Colon (tissue), 2 donors: ENCODE results near the gene TTC39A.

ENCODE experiments used
- FAIRE-seq: peaks from 2 replicates; lab custom pipeline; 2012; peaks lifted over from hg19 to GRCh38; lab: Jason Lieb, UNC
- donor health status: control.
- donor health status: control.

The TTC39A gene

GRCh38 chr1:51330331-51331201 is at the start of gene TTC39A:
Gene TTC39A (minus strand): TSS chr1:51330562. CDS start chr1:51330477, 85 bp downstream.
- no peak for FAIRE-seq

DNA sequence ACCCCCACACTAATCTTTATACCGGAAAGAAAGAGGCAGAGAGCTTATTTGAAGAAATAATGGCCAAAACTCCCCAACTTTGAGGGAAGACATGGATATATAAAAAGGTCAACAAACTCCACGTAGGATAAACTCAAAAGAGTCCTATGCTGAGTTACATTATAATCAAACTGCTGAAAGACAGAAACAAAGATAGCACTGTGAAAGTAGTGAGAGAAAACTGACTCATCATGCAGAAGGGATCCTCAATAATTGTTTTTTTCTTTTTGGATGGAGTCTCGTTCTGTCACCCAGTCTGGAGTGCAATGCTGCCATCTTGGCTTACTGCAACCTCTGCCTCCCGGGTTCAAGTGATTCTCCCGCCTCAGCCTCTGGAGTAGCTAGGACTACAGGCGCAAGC is 48.5 kb upstream of the TTC39A start:
- FAIRE-seq = no peak

DNA sequence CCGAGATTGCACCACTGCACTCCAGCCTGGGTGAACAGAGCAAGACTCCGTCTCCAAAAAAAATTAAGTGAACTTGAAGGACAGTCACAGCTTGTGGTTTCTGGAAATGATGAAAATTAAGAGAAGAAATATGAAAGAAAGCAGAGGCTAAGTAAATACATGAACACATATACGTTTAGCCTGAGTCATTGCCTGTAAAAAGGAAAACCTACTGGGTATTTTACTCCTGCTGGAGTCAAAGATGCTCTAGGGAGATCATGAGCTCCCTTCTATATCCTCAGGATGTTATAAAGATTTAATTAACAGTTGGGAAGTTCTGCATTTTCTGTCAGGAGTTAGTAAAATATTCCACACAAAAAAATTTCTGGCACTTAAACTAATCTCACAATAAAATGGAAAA is 43.5 kb upstream of the TTC39A start:
- FAIRE-seq = no peak

- no peak for FAIRE-seq
Observed at GRCh38 chr1:51372561-51372960, 42.2 kb upstream of the TTC39A start.

- FAIRE-seq = no peak
Observed at GRCh38 chr1:51369171-51369570, 38.8 kb upstream of the TTC39A start.

- no peak for FAIRE-seq
Observed at GRCh38 chr1:51365774-51366173, 35.4 kb upstream of the TTC39A start.

- FAIRE-seq = no peak
Observed at GRCh38 chr1:51359879-51360278, 29.5 kb upstream of the TTC39A start.

DNA sequence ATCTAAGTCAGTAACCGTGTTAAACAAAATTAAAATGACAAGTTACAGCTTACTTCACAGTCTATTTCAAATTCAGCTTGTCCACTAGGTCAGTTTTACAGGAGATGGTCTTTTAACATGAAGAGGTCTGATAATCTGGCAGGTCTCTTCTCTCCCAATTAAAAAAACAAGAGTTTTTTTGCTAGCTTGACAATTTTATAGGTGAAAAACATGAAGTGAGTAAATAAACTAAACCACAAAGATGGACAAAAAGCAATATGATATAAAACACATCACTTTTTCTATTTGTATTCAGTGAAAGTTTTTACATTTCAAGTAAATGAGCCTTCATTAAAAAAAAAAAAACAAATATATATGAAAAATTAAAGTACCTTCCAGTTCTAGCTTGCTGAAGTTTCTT is 25.0 kb upstream of the TTC39A start:
- no peak for FAIRE-seq

- no peak for FAIRE-seq
Observed at GRCh38 chr1:51354416-51354815, 24.1 kb upstream of the TTC39A start.

GRCh38 chr1:51351907-51352306 is 21.5 kb upstream of the TTC39A start:
- FAIRE-seq = no peak

DNA sequence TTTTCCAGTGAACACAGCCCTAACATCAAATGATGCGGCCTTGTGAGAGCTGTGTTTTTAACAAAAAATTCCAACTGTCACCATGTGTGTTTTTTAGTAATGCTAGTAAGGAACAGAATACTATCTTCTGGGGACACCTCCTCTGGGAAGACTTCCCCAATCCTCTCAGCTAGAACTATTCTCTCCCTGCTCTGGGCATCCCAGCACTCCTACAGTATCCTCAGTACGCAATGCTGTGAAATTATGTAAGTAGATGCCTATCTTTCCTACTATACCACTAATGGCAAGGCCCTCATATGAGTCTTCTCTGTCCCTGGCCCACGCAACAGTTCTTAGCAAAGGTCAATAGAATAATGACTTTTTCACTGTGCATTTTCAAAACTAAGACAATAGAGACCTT is 19.5 kb upstream of the TTC39A start:
- no peak for FAIRE-seq

GRCh38 chr1:51348147-51348527 is 17.8 kb upstream of the TTC39A start:
- FAIRE-seq = no peak

DNA sequence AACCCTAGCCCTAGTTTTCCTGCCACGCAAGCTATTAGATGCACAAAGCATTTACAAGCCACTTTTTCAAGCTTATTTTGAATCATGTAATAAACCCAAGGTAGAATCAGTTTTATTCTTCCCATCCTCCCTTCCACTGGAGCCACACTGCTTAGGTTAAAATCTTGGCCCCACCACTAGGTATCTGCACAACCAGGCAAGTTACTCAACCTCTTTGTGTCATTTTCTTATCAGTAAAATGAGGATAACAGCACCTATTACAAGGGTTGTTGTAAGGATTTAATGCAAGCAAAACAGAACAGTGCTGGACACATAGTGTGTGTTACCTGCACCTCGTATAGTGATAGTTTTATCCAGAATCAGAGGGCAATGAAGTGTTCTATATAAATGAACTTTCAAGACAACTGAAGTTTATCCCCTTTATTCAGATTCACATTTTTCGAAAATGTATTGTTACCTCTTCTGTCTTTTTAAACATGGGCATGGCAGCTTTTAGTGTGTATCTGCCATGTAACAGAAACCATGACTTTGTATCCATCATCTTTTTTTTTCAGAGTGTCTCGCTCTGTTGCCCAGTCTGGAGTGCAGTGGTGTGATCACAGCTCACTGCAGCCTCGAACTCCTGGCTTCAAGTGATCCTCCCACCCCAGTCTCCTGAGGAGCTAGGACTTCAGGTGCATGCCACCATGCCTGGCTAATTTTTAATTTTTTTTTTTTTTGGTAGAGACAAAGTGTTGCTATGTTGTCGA is 17.2 kb upstream of the TTC39A start:
- no peak for FAIRE-seq

DNA sequence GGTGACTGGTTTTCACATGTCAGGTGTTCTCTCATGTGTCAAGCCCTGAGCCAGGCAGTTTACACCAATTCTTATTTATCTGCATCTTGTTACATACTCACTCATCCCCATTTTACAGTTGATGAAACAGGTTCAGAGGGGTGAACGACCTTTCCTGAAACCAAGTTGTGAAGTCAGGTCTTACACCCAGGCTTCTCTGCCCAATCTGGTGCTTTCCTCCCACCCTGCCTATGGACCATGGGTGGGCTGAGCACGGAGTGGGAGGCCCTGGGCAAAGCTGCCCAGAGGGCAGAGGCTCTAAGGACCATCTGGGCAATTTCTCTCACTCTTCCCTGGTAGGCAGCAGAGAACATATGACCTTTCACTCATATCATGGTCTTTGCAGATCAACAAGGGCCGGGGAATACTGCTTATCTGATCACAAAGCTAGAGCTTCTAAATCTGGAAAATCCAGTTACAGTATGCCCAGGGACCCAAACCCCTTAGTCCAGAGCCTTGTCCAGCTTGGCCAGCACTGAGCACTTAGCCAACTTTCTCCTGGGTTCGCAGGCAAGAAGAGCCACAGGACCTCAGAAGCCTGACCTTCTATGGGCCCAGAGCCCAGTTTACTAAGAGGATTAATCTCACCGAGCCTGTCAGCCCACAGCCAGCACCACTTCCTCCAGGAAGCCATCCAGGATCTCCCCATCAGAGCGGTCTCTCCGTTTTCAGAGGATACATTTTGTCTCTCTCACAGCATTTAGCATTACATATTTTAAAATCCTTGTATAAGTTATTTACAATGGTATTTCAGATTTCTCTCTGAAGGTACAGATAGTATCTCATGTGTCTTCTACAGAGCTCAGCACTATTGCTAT is 16.0 kb upstream of the TTC39A start:
- no peak for FAIRE-seq

GRCh38 chr1:51345300-51345687 is 14.9 kb upstream of the TTC39A start:
- no peak for FAIRE-seq

- FAIRE-seq = no peak
Observed at GRCh38 chr1:51344602-51345299, 14.4 kb upstream of the TTC39A start.

DNA sequence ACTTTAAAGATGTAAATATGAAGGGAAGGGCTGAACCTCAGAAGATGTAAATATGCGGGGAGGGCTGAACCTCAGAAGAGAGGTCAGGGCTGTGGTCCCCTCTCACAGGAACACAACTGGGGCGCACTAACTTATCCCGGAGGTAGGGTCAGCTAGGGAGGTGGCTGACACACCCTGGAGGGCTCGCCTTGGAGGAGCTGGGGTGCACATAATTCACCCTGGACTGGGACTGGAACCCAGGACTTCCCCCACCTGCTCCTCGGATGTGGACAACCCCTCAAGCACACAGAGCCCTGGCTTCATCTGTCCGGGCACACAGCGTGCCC is 13.9 kb upstream of the TTC39A start:
- no peak for FAIRE-seq

DNA sequence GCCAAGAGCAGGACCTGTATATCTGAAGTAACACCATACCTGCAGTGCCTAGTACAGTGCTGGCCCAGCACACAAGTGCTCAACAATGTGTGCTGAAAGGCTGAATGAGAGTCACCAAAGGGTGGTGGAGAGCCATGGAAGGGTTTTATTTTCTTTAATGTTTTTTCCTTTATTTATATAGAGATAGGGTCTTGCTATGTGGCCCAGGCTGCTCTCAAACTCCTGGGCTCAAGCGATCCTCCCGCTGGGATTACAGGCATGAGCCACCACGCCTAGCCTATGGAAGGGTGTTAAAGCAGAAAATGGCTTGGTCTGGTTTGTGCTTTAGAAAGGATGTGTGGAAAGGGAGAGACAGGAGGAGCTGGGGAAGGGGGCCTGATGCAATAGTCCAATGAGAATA is 13.3 kb upstream of the TTC39A start:
- FAIRE-seq = no peak

GRCh38 chr1:51342591-51343206 is 12.3 kb upstream of the TTC39A start:
- no peak for FAIRE-seq

- no peak for FAIRE-seq
Observed at GRCh38 chr1:51341876-51342496, 11.6 kb upstream of the TTC39A start.

- FAIRE-seq = no peak
Observed at GRCh38 chr1:51340380-51340779, 10.0 kb upstream of the TTC39A start.
